Posterior cingulate gyrus (tissue), 11 donors: ENCODE measurements around the gene ACOX3.
A peak's percentile ranks its signal among the peaks of the same experiment; 100 is the strongest.

Source experiments
- DNase-seq, 10 donors: peaks; one replicate each; pipeline versions ENCODE4 v3.0.0 to v3.0.0-alpha.2; 2020 to 2021; ENCODE audit warnings: mixed read lengths in 3 of 10
- intact Hi-C: fragments of 100-400 bp; cut with DNase I; formaldehyde crosslinking; loops from one replicate; pipeline ENCODE4 v1.15.1; 2023

ACOX3 gene

DNA sequence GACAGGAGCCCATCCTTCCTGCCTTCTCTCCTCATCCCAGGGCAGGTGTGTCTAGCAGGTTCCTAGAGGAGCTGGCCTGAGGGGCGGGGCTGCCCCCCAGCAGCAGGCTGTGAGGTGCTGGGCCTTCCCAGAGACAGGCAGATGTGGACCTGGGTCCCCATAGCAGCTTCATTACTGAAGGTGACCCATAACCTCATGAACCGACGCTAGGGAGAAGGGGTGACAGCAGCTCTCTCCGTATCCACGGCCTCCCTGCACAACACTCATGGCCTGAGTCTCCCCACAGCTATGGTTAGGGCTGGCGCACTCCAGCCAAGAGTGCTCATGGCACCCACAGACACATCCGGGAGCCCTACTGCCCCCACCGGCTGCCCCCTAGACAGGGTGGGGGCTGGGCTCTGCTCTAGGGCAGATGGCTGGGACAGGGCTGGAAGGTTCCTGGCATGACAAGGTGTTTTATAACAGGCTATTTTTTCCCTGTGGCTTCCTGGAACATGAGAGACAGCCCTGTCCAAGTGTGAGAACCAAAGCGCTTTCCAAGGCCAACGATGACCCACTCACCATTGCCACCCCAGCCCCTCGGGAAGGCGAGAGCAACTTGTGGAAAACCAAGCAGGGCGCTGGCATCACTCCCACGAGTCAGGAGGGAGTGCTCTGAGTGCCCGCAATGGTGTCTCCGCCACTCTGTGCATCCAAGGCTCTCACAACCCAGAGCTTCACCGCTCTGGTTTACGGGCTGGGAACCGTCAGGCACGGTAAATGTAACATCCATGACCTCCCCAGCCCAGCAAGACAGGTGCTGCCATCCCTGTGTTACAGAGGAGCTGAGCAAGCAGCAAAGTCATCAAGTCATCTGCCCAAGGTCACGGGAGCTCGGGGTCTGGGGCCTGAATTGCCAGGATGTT, 59.8 kb downstream of the ACOX3 start:
- peak in 3 of 10 donors; percentile 24 to 49 (median 37) for DNase-seq
- intact Hi-C loops, result no loop called here

DNA sequence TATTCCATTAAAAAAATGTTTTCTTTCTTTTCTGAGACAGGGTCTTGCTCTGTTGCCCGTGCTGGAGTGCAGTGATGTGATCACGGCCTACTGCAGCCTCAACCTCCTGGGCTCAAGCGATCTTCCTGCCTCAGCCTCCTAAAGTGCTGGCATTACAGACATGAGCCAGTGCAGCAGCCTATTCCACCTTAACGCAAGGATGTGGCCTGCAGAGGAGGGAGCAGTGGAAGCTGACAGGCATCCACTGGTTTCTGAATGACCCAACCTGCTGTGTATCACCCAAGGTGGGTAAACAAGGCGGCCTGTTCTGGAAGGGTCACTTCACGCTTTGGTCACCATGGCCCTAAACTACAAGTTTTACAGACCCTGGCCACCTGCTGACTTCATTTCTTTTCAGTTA, 60.8 kb downstream of the ACOX3 start:
- intact Hi-C loops, result no loop called here
- DNase-seq, result peak in 3 of 10 donors; percentile 23 to 57 (median 31)

DNA sequence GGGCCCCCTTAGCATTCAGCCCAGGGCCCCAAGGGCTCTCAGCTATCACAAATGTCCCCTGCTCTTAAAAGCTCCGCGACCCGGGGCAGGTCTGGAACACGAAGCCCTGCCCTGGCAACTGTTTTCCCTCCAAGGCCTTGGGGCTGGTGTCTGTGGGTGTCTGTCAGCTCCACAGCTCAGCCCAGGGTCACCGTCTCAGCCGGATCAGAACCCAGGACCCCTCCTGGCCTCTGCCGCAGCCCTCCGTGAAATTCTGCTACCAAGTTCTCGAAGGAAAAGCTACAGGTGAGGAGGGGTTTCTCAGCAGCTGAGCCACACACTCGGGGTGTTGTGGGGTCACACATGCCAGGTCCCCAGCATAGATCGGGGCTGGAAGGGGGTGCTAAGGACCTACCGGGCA, 61.2 kb downstream of the ACOX3 start:
- intact Hi-C loops, result no loop called here

DNA sequence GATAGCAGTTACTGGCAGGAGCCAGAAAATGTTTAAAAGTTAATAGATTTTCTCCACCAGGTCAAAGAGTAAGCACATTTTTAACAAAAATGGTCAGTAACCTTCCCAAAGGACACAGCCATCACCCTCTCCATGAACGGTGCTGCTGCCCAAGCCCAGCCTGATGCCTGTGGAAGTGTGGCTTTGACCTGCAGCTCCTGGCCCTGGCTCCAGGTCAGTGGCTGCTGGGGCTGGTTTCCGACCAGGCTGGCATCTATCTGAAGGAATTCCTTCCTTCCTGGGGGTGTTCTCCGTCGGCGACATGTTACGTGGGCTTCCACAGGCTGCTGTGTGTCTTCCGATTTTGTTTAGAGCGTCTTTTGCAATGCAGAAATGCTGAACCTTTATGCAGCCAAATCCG, 61.7 kb downstream of the ACOX3 start:
- intact Hi-C loops, result no loop called here
- peak in 2 of 10 donors; percentile 66 to 67 for DNase-seq

More for the DNA sequence above, 61.2 kb downstream of the ACOX3 start:
- DNase-seq, result peak in 3 of 10 donors; percentile 44 to 49 (median 45)

DNA sequence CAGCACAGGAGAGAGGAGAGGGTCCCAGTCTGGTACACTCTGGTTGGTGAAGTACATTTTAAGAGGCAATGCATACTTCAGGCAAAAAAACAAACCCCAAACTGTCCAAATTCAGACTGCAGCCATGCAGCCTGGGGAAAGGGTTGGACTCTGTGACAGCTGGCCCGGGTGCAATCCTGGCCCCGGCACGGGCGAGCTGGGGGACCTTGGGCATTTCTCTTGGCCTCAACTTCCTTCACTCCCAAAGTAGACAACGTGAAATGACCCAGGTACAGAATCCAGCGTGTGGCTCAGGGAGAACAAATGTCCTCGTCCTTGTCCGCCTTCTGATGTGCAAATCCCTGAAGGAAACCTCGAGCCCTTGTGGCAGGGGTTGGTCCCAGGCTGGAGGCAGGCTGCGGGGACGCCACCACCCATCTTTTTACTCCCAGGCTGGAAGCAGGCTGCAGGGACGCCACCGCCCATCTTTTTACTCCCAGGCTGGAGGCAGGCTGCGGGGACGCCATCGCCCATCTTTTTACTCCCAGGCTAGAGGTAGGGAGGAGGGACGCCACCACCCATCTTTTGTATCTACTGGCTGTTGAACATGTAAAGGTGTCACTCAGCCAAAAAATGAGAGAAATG, 62.3 kb downstream of the ACOX3 start:
- peak in 4 of 10 donors; percentile 6 to 62 (median 48) for DNase-seq
- intact Hi-C loops, result no loop called here

DNA sequence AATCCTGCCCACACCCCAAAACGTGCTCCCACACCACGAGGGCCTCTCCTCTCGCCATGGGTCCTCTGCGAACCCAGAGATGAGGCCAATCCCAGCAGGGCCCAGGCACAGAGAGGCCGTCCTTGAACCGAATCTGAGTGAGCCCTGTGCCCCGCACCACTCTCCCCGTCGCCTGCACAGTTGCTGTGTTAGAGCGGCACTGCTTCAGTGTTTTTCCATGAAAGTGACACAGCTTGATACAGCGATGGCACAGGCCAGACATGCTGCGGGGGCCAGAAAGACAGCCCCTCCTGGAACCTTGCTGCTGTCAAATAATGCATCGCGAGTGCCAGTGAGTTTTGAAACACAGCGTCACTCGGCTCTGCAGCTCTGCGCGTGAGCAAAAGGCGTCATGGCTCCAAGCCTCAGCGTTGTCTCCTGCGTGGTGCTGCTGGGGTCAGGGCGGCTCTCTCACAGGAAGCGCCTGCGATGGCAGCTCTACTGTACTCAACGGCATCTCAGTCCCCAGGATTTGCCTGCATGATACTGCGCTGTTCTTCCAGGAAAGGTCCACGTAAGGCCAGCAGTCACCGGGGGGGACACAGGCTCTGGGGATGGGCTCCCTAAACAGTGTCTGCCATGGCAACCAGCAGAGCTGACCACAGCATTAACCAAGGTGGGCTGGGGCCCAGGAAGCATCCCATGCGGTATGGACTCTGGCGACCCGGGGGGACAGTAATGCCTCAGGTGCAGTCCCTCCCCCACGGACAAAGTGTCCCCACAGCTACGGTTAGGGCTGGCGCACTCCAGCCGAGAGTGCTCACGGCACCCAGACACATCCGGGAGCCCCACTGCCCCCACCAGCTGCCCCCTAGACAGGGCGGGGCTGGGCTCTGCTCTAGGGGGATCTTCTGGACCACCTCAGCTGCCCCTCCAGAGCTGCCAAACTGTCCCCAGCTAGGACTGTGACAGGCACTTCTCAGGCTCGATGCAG, 63.1 kb downstream of the ACOX3 start:
- intact Hi-C loops, result no loop called here
- DNase-seq, result peak in 4 of 10 donors; percentile 16 to 79 (median 48)

DNA sequence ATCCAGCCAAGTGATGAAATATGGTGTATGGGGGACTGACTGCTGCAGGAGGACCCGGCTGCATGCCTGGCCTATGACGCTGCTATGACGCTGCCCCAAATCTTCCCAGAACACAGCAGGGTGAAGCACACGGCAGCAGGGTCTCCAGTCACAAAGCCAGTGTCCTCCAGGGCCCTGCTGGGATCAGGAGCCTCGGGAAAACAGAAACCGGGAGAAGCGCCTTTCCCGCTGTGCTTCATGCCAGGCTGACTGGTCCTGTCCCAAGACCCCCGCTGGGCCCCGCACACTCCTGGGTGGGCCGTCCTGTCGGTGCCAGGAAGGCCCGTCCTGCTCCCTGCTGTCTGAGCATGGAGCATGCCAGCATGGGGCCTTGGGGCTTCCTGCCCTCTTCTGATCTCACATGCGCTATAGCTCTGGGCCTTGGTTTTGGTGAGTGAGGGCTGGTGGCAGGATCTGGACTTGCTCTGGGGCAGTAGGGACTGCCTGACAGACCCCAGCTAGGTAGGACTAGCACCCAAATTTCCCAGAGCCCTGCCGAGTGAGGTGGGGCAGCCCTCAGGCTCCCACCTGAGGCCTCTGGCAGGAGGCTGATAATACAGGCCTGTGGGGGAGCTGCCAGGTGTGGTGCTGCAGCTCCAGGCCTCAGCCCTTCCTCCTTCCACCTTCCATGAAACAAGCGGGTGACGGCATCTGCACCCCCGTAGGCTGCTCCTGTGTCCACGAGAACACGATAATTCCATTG, 64.0 kb downstream of the ACOX3 start:
- intact Hi-C loops, result no loop called here

DNA sequence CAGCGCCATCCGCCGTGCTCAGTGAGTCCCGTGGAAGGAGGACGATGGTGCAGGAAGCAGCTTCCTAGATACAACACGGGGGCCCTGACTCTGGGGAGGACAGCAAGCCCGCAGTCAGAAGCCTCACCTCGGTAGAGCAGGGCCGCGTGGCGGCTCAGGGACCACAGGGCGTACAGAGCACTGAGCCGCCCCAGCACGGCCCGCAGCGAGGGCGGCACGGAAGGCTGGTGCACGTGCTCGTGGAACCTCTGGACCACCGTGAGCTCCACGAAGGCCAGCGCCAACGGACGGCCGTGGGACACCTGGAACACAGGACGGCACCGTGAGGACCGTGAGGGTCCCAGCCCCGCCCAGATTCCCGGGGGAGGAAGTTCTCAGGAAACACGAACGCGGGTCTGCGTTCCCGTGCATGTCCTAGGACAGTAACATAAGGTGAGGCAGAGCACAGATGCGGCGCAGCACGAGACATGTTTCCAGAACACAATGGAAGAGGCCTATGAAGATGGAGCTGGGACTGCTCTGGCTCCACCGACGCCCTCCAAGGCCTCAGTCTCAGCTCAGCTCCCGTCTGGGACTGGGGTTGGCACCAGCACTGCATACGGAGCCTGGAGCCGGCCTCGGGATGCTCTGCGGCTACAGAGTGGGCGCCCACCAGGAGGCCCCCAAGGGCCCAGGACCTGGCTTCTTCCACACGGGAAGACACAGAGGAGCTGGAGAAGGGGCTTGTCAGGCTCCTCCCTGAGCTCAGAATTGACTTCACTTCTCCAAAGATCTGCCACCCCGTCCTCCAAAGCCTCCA, 65.5 kb downstream of the ACOX3 start:
- DNase-seq, result peak in 4 of 10 donors; percentile 26 to 80 (median 68)
- intact Hi-C loops, result no loop called here

More for the DNA sequence above, 64.0 kb downstream of the ACOX3 start:
- peak in 4 of 10 donors; percentile 21 to 75 (median 70) for DNase-seq

DNA sequence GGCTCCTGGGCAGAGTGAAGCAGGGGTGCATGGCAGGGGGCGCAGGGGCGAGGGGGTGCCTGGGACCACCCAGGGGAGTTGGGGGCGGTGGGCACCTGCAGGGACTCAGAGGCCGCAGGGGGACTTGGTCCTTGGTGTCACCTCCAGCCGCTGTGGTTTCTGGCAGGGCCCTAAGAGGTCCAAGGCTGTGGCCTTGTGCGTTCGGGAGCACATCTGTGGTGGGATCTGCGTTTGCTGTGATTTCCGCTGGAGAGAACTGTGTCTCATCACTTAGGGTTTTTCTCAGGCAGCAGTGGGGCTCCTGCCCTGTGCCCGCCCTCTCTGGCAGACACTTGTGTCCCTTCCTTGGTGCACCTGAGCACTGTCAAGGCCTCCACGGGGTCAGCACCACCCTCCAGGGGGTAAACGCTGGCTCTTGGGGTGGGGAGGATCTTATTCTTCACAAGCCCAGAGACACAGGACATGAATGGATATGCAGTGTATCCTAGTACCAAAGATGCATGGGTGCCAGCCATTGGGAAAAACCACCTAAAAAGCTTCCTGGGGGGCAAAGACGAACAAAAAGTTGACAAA, 66.5 kb downstream of the ACOX3 start:
- peak in 3 of 10 donors; percentile 4 to 71 (median 52) for DNase-seq
- intact Hi-C loops, result no loop called here

DNA sequence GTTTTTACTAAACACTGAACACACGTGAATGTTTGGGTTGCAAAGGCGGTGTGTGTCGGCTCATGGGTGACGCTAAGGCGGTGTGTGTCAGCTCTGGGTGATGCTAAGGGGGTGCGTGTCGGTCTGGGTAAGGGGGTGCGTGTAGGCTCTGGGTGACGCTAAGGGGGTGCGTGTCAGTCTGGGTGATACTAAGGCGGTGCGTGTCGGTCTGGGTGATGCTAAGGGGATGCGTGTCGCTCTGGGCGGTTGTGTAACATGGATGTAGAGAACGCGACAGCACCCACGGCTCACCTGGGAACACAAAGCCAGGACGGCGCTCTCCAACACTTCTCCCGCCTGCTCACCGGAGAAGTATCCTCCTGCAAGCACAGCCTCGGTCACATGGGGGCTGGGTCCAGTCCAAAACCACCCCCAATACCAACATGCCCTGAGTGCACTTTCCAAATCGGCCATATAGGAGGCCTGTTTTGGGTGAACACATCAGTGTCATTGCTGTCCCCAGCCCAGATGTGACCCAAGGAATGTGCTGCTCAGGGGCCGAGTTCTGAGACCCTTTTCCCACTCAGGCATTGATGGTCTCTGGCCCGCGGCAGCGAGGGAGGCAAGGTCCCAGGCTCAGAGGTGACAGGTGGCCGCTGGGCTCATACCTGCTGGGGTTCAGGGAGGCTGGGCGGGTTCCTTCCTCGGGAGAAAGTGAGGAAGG, 67.1 kb downstream of the ACOX3 start:
- intact Hi-C loops, result no loop called here

DNA sequence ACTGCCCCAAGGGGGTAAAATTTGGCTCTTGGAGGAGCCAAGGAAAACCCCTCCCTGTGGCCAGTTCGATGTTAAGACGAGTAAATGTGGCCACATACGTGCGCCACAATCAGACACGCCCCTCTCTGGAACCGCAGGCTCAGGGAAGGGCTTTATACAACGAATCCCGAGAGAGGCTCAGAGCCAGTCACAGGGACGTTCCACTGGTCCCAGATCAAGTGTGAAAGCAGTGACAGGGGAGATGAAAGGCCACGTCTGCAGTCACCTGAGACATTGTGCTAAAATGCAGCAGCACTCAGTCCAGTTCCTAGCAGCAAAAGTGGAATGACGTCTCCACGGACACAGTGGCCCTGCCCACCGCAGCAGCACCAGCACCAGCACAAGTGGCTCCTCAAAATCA, 68.0 kb downstream of the ACOX3 start:
- DNase-seq, result peak in 2 of 10 donors; percentile 56 to 62
- intact Hi-C loops, result no loop called here

More for the DNA sequence above, 67.1 kb downstream of the ACOX3 start:
- DNase-seq, result peak in 4 of 10 donors; percentile 24 to 64 (median 41)

DNA sequence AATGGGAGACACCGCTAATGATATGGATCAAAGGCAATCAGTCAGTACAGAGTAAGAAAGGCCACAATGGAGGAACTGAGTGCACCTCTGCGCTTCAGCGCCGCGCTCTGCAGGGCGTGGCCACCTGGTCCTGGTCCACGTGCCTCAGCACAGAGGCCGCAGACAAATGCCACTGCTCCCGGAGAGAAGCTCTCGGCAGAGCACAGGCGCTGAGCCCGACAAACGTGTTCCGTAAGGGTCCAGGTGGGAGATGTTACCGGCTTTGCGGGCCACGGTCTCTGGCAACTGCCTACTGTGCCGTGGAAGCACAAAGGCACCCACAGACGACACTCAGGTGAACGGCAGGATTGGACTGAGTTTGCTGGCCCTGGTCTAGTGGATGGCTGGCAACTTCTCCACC, 68.9 kb downstream of the ACOX3 start:
- DNase-seq, result peak in 4 of 10 donors; percentile 6 to 68 (median 65)
- intact Hi-C loops, result no loop called here

DNA sequence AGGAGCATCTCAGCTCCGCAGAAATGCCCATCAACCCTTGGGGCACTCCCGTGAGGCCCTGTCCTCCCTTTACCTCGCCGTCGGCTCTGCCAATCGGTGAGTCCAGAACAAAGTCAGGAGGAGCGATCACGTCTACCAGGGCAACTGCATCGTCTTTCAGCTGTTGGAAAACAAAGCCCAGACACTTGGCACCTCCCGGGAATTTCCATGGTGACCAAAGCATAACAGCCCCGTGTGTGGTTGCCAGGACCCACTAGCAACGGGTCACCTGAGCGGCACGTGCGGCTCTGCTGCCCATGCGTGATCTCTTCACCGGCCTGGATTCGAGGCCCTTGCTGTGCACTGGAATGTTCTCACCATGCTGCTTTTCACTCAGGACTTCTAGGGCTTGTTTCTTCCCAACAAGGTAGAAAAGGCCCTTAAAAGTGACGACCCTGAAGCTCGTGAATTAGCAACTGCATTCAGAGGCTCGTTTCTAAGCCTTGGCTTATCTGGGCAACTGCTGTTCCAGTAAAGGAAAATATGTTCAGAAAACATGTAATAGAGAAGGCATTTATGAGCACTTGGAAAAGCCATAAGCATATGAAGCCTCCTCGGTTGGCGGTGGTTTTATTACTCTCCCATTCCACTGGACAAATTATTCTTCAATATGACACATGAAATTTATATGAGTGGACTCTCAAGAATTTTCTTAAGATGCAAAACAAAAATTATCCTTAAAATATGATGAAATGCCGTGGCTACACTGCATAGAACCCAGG, 69.5 kb downstream of the ACOX3 start:
- DNase-seq, result peak in 3 of 10 donors; percentile 31 to 64 (median 52)
- intact Hi-C loops, result no loop called here

DNA sequence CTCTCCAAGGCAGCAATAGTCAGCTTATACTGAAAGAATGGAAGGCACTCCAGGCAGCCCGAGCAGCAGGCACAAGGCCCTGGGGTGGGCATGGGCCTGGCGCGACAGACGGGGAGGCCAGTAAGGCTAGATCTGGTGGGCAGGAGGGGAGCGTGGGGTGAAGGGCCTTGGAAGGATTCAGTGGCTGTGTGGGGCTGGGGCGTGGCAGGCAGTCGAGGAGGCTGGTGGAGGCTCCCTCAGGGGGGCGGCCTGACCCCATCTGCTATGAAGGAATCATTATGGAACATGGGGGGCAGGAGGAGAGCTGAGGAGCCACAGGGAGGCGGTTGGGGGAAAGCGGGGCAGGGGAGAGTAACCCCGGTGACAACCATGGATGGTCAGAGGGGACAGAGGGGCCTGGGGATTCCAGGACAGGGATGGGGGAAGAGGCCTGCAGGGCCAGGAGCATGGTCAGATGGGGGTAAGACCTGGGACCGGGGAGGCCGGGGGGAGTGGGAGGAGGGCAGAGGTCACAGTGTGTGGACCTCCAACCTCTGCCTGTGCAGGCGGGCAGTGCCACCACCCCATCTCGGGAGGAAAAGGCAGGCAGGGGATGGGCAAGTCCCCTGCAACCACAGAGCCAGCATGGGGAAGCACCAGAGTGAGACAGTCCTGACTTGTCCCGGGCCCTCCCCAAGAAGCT, 70.3 kb downstream of the ACOX3 start:
- intact Hi-C loops, result no loop called here

DNA sequence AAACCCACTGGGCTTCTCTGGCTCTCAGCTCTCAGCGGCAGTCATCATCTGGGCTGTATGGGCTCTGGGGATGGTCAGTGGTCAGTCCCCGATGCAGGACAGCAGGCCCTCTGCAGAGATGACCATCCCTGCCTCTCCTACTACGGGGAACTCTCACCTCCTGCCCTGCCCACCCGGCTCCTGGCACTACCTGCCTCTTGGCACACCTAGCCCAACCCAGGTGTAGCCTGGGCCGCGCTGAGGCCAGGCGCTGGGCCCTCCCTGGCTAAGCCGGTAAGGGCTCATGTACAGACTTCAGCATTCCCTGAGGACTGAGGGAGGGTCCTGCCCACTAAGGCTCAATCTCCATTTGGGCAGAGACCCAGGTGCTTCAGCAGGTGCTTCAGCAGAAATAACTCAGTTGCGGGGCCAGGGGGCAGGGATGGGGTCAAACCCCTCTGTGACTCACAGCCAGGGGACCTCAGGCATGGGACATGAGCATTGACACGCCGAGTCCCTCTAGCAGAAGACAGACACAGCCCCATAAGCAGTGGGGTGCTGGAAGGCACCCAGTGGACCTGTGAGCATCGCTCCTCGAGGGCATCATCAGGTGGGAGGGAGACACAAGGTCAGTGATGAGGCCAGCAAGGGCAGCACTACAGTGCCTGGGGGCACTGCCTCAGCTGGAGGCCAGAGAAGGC, 71.0 kb downstream of the ACOX3 start:
- intact Hi-C loops, result no loop called here
- DNase-seq, result peak in 4 of 10 donors; percentile 15 to 66 (median 30)

More for the DNA sequence above, 70.3 kb downstream of the ACOX3 start:
- peak in 4 of 10 donors; percentile 19 to 80 (median 69) for DNase-seq

DNA sequence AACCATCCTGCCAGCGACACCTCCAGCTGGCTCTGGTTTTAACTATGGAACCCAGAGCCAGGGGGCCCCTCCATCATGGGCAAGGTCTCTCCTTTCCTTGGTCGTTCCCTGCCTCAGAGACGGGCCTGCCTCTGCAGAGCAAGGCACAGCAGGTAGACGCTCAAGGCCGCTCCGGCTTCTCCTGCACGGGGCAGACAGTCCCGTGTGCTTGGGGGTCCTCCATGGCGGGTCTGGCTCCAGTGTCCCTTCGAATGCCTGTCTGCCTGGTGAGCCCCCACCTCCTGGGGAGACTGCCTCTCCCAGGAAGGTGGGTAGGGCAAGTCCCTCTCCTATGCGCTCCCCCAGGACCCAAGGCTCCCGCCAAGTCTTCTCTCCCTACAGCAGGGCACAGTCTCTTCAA, 71.5 kb downstream of the ACOX3 start:
- DNase-seq, result peak in 3 of 10 donors; percentile 12 to 71 (median 57)
- intact Hi-C loops, result no loop called here
